Activated CD4-positive, alpha-beta memory T cell treated with anti-CD3 and anti-CD28 coated beads, Interleukin-2, amount 10 ng/mL, durations not matched to agents 7 days and 5 days (primary cell): ENCODE measurements around the gene RPP25. TPM values are rescaled to one million over a fixed set of nuclear protein-coding genes. Genes with fewer than 3 reads are reported as not detected.
A peak's percentile ranks its signal among the peaks of the same experiment; 100 is the strongest.

Experiments
- CTCF ChIA-PET: fragments of 350-600 bp; sonication (Branson Sonifier 250); formaldehyde crosslinking; loops from one replicate; lab custom pipeline; 2021; ENCODE audit warnings: antibody characterized with exemption, inconsistent platforms; lab: Charles Lee
- POLR2A ChIA-PET: fragments of 350-600 bp; sonication (Branson Sonifier 250); formaldehyde crosslinking; loops from one replicate; lab custom pipeline; 2021; ENCODE audit warnings: antibody characterized with exemption; lab: Charles Lee
- DNase-seq: peaks from one replicate; pipeline ENCODE4 v3.0.0-alpha.2; 2020
- H3K27ac Mint-ChIP-seq: one replicate; pipeline ENCODE4 v1.8.0; 2021; ENCODE audit warnings: mild to moderate bottlenecking, mixed read lengths
- H3K27me3 Mint-ChIP-seq: one replicate; pipeline ENCODE4 v1.8.0; 2021; ENCODE audit warnings: mixed read lengths
- H3K36me3 Mint-ChIP-seq: one replicate; pipeline ENCODE4 v1.8.0; 2021; ENCODE audit warnings: low read depth, mixed read lengths
- H3K4me1 Mint-ChIP-seq: one replicate; pipeline ENCODE4 v1.8.0; 2021; ENCODE audit warnings: mixed read lengths
- H3K4me3 Mint-ChIP-seq: one replicate; pipeline ENCODE4 v1.8.0; 2021; ENCODE audit warnings: mild to moderate bottlenecking, mixed read lengths
- H3K9me3 Mint-ChIP-seq: one replicate; pipeline ENCODE4 v1.8.0; 2021; ENCODE audit warnings: mixed read lengths
- total RNA-seq, 2 experiments: library from RNA; stranded (reverse); gene quantifications; one replicate each; pipeline ENCODE4 v1.2.3, GENCODE V29; 2021

Gene RPP25
- total RNA-seq, 2 experiments from 2014 or later: 5.0 to 5.1 TPM

- Mint-ChIP-seq H3K4me1 (peaks cover 46% of the 10 kb centered on the region), H3K27ac (no peak overlapping the region), H3K36me3 (peaks cover 4% of the 10 kb centered on the region), H3K4me3 (no peak overlapping the region), H3K9me3 (no peaks in the 10 kb centered on the region), H3K27me3 (peaks cover 54% of the 10 kb centered on the region)
- POLR2A ChIA-PET: interaction anchor here (1.3 to 3.1 kb wide), 2 partner anchors 10 to 62 kb away, joined by 3 to 8 read pairs; partner anchors contain the start of gene PPCDC
- no peak for DNase-seq
- CTCF ChIA-PET: interaction anchor here (0.6 to 4.3 kb wide), 7 partner anchors 9 to 132 kb away, joined by 3 to 17 read pairs (median 4); no protein-coding TSS in a partner anchor
These were observed 5.0 kb upstream of the RPP25 start for GRCh38 chr15:74961616-74962015.

DNA sequence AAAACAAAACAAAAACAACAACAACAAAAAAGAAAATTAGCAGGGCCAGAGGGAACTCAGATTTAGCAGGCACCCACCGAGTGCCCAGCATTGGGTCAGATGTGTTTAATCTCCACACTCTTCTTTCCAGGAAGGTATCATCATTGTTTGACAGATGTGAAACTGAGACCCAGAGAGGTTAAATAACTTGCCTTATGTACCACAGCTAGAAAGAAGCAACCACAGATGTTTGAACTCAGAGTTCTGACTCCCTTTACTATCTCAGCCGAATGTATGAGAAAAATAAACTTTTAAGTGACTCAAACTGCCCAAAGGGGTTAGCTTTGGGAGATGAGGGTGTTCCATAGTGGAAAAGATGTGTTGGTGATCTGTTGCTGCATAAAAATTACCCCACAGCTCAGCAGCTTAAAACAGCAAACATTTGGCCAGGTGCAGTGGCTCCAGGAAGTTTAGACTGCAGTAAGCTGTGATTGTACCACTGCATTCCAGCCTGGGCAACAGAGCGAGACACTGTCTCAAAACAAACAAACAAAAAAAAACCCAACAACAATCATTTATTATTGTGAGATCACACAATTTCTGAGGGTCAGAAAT is 4.5 kb upstream of the RPP25 start:
- no peak for DNase-seq
- Mint-ChIP-seq H3K9me3 (no peaks in the 10 kb centered on the region), H3K4me3 (no peak overlapping the region), H3K36me3 (peaks cover 4% of the 10 kb centered on the region), H3K27me3 (peaks cover 54% of the 10 kb centered on the region), H3K27ac (no peak overlapping the region), H3K4me1 (peaks cover 46% of the 10 kb centered on the region)
- CTCF ChIA-PET: interaction anchor here (0.6 to 4.3 kb wide), 8 partner anchors 9 to 240 kb away, joined by 3 to 17 read pairs (median 4); no protein-coding TSS in a partner anchor
- POLR2A ChIA-PET: interaction anchor here (1.3 to 3.1 kb wide), 2 partner anchors 10 to 62 kb away, joined by 3 to 8 read pairs; partner anchors contain the start of gene PPCDC

- H3K4me3 Mint-ChIP-seq: no peak overlapping the region
- POLR2A ChIA-PET: interaction anchor here (3.1 kb wide), 1 partner anchor 63 kb away, joined by 8 read pairs; the partner anchor contains the start of gene PPCDC
These were observed 3.7 kb upstream of the RPP25 start for GRCh38 chr15:74960286-74960685.

GRCh38 chr15:74959586-74959939 is 3.0 kb upstream of the RPP25 start:
- Mint-ChIP-seq H3K36me3 (peaks cover 4% of the 10 kb centered on the region), H3K4me1 (peaks cover 50% of the 10 kb centered on the region), H3K4me3 (no peak overlapping the region), H3K27ac (no peak overlapping the region), H3K27me3 (peaks cover 54% of the 10 kb centered on the region), H3K9me3 (no peaks in the 10 kb centered on the region)
- POLR2A ChIA-PET: interaction anchor here (3.1 kb wide), 1 partner anchor 64 kb away, joined by 8 read pairs; the partner anchor contains the start of gene PPCDC
- CTCF ChIA-PET: interaction anchor here (1.2 to 4.3 kb wide), 2 partner anchors 9 to 58 kb away, joined by 4 to 17 read pairs; no protein-coding TSS in a partner anchor
- no peak for DNase-seq

More at GRCh38 chr15:74960286-74960685, 3.7 kb upstream of the RPP25 start:
- CTCF ChIA-PET: interaction anchor here (1.1 to 4.3 kb wide), 5 partner anchors 10 to 241 kb away, joined by 3 to 17 read pairs (median 4); no protein-coding TSS in a partner anchor
- Mint-ChIP-seq H3K27me3 (peaks cover 54% of the 10 kb centered on the region), H3K9me3 (no peaks in the 10 kb centered on the region), H3K27ac (no peak overlapping the region), H3K4me1 (peaks cover 50% of the 10 kb centered on the region), H3K36me3 (peaks cover 4% of the 10 kb centered on the region)
- no peak for DNase-seq

DNA sequence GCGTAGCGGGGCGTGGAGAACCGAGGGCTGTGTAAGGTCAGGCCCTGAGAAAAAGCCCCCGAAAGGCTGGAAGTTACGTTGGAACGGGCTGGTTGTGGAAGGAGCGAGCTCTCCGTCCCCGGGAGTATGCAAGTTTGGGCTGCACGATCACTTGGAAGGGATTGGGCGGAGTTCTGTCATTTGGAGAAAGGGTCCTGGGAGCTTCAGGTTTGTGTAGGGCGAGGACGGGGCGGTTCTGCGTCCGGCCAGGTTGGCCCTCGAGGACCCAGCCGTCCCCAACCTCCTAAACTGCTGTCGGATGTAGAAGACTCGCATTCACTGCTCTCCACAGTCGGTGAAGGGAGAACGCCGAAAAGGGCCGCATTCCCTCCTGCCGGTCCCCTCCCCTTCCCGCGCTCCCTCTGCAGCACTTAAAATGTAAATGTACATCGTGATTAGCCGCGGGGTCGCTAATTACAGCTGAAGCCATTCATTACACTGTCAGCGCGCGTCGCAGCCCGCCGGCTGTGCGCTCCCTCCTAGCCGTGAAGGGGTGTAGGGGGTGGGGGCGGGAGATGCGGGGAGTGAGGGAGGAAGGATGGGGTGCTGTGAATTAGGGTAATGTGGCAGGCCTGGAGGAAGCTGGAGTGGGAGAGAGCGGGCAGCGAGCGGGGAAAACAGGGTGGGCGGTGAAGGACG is 2.5 kb upstream of the RPP25 start:
- H3K4me3 Mint-ChIP-seq: peak overlapping the region; percentile 8
- H3K27me3 Mint-ChIP-seq: peaks cover 54% of the 10 kb centered on the region
- H3K9me3 Mint-ChIP-seq: no peaks in the 10 kb centered on the region
- ChIA-PET POLR2A (interaction anchor here (3.1 kb wide), 1 partner anchor 64 kb away, joined by 8 read pairs; the partner anchor contains the start of gene PPCDC), CTCF (interaction anchor here (1.2 to 4.3 kb wide), 2 partner anchors 8 to 58 kb away, joined by 4 to 17 read pairs; no protein-coding TSS in a partner anchor)
- no peak overlapping the region for H3K27ac Mint-ChIP-seq
- DNase-seq: no peak
- peaks cover 49% of the 10 kb centered on the region for H3K4me1 Mint-ChIP-seq
- peaks cover 4% of the 10 kb centered on the region for H3K36me3 Mint-ChIP-seq

DNA sequence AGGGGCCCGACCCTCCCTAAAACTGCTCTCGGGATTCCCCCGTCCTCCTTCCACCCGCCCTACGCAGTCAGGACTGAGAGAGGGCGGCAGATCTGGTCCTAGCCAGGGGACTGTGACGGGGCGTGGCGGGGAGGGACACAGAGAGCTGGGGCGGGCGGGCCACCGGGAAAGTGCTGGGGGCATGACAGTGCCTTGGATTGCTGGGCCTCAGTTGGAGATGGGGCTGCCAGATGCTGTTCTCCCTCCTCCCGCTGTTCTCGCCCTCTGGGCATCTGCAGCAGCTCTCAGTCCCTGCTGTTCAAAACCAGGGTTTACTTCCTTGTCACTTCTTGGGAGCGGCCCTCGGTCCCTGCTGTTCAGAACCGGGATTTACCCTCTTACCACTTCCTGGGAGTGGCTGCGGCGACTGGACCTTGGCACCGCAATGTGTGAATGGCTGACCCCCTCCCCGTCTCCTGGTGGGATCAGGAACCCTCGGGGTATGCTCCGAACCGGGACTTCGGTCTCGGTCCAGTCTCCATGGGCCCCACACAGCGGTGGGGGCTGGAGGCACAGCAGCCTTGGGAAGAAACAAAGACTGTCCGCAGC is 1.8 kb upstream of the RPP25 start:
- ChIA-PET CTCF (no interaction called here), POLR2A (no interaction called here)
- H3K4me1 Mint-ChIP-seq: peaks cover 50% of the 10 kb centered on the region
- no peak for DNase-seq
- H3K27ac Mint-ChIP-seq: no peak overlapping the region
- no peak overlapping the region for H3K4me3 Mint-ChIP-seq
- H3K27me3 Mint-ChIP-seq: peaks cover 54% of the 10 kb centered on the region
- H3K36me3 Mint-ChIP-seq: peaks cover 4% of the 10 kb centered on the region
- no peaks in the 10 kb centered on the region for H3K9me3 Mint-ChIP-seq

- Mint-ChIP-seq H3K4me3 (peak overlapping the region; percentile 71), H3K4me1 (peaks cover 48% of the 10 kb centered on the region), H3K27me3 (peaks cover 49% of the 10 kb centered on the region), H3K36me3 (peaks cover 4% of the 10 kb centered on the region), H3K9me3 (no peaks in the 10 kb centered on the region), H3K27ac (no peak overlapping the region)
- POLR2A ChIA-PET: interaction anchor here (0.8 to 1.6 kb wide), 13 partner anchors 14 to 417 kb away, joined by 3 to 8 read pairs (median 3); partner anchors contain the start of genes ARID3B, C15orf39, COX5A and PPCDC
- CTCF ChIA-PET: interaction anchor here (0.8 to 1.6 kb wide), 11 partner anchors 11 to 247 kb away, joined by 3 to 9 read pairs (median 5); partner anchors contain the start of genes COX5A, PPCDC and SCAMP5
- DNase-seq: no peak
These were observed 984 bp upstream of the RPP25 start for GRCh38 chr15:74957476-74958035.

DNA sequence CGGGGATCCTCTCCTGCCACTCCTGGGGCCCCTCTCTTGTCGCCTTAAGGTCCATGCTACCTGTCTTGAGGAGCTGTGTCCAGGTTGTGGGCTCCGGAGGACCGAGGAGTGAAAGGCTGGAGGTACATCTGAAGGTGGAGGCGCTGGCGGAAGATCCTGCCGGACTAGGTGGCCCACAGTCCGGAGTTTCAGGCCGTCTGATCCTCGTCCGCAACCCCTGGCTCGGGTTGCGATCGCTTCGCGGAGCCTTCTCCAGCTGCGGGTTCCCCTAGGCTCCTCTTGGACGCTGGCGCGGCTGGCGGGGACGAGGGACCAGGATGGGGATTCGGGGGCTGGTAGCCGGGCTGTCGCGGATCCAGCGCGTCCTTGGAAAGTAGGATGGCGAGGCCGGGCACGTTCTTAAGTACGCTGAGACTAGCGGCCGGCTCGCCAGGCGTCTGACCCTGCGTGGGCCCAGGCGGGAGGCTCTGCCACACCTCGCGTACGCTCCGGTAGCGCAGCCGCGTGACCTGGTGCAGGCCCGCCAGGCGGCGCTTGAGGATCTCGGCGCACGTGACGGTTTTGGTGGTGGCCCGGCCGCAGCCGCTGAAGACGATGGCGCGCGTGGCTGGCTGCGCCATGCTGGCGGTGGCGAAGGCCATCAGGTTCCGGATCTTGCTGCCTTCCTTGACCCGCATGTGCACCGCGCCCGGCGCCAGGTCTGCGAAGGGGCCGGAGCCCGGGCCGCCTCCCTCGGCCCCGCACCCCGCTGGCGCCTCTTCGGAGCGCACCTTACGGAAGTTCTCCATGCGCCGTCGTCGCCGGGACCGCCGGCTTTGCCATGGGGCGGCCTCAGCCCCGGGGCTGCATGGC is 550 bp downstream of the RPP25 start:
- Mint-ChIP-seq H3K4me3 (peak overlapping the region; percentile 56), H3K27ac (no peak overlapping the region), H3K27me3 (peaks cover 37% of the 10 kb centered on the region), H3K9me3 (no peaks in the 10 kb centered on the region), H3K36me3 (peaks cover 4% of the 10 kb centered on the region), H3K4me1 (peaks cover 42% of the 10 kb centered on the region)
- peak; percentile 75 for DNase-seq
- ChIA-PET CTCF (interaction anchor here (0.5 to 1.6 kb wide), 11 partner anchors 9 to 509 kb away, joined by 3 to 9 read pairs (median 4); partner anchors contain the start of genes PPCDC and SCAMP5), POLR2A (interaction anchor here (0.8 to 2.2 kb wide), 12 partner anchors 18 to 496 kb away, joined by 3 to 8 read pairs (median 4); partner anchors contain the start of genes C15orf39, COX5A, FAM219B and PPCDC)

DNA sequence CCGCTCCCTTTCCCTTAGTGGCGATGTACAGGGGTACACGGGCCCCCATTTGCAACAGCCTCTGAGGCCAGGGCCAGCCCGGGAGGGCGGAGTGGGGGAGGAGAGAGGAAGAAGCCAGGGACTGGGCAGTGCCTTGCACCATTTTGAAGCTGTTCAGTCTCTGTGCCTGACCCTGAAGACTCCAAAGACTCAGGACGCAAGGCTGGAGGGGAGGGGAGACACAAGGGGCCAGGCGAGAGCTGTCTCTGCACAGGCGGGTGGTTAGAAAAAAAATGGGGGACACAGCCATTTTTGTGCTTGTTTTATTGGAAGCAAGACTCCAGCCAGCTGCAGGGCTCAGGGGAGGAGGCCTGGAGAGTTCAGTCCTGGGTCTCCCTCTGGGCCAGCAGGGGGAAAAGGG is 1.6 kb downstream of the RPP25 start:
- H3K27ac Mint-ChIP-seq: no peak overlapping the region
- H3K36me3 Mint-ChIP-seq: peaks cover 4% of the 10 kb centered on the region
- peaks cover 29% of the 10 kb centered on the region for H3K27me3 Mint-ChIP-seq
- no peaks in the 10 kb centered on the region for H3K9me3 Mint-ChIP-seq
- peak overlapping the region; percentile 27 for H3K4me3 Mint-ChIP-seq
- POLR2A ChIA-PET: interaction anchor here (1.3 to 2.2 kb wide), 6 partner anchors 8 to 168 kb away, joined by 3 to 6 read pairs (median 4); partner anchors contain the start of genes FAM219B and SCAMP5
- peaks cover 37% of the 10 kb centered on the region for H3K4me1 Mint-ChIP-seq
- CTCF ChIA-PET: interaction anchor here (0.6 to 2.0 kb wide), 5 partner anchors 11 to 175 kb away, joined by 3 to 7 read pairs (median 3); no protein-coding TSS in a partner anchor
- DNase-seq: no peak

- peaks cover 36% of the 10 kb centered on the region for H3K4me1 Mint-ChIP-seq
- H3K9me3 Mint-ChIP-seq: no peaks in the 10 kb centered on the region
- no peak overlapping the region for H3K27ac Mint-ChIP-seq
- H3K36me3 Mint-ChIP-seq: peaks cover 4% of the 10 kb centered on the region
- POLR2A ChIA-PET: interaction anchor here (1.3 to 2.2 kb wide), 6 partner anchors 8 to 167 kb away, joined by 3 to 6 read pairs (median 4); partner anchors contain the start of genes FAM219B and SCAMP5
- no peak overlapping the region for H3K4me3 Mint-ChIP-seq
- CTCF ChIA-PET: interaction anchor here (0.9 to 2.0 kb wide), 7 partner anchors 10 to 323 kb away, joined by 3 to 7 read pairs (median 3); no protein-coding TSS in a partner anchor
- DNase-seq: no peak
- H3K27me3 Mint-ChIP-seq: peaks cover 24% of the 10 kb centered on the region
These were observed 2.1 kb downstream of the RPP25 start for GRCh38 chr15:74954515-74954914.

- no peak for DNase-seq
- Mint-ChIP-seq H3K27ac (no peak overlapping the region), H3K4me3 (no peak overlapping the region), H3K4me1 (peaks cover 18% of the 10 kb centered on the region), H3K27me3 (peaks cover 1% of the 10 kb centered on the region), H3K9me3 (no peaks in the 10 kb centered on the region), H3K36me3 (no peaks in the 10 kb centered on the region)
- CTCF ChIA-PET: interaction anchor here (0.6 to 6.2 kb wide), 32 partner anchors 9 to 425 kb away, joined by 3 to 73 read pairs (median 4); partner anchors contain the start of genes COX5A and FAM219B
- POLR2A ChIA-PET: interaction anchor here (0.5 to 1.7 kb wide), 8 partner anchors 13 to 180 kb away, joined by 3 to 6 read pairs (median 3); partner anchors contain the start of genes COX5A, FAM219B and MPI
These were observed 5.6 kb downstream of the RPP25 start for GRCh38 chr15:74951006-74951405.
